ENCODE results near the gene IMP3.

DNA sequence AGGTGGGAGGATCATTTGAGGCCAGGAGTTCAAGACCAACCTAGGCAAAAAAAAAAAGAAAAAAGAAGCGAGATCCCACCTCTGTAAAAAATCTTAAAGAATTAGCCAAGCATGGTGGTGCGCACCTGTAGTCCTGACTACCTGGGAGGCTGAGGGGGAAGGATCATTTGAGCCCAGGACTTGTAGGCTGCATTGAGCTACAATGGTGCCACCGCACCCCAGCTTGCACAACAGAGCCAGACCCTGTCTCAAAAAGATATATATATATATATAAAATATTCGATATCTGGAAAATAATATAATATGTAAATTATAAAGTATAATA, 1.1 kb upstream of the IMP3 start:
- TF ChIP-seq, protein P1, sequence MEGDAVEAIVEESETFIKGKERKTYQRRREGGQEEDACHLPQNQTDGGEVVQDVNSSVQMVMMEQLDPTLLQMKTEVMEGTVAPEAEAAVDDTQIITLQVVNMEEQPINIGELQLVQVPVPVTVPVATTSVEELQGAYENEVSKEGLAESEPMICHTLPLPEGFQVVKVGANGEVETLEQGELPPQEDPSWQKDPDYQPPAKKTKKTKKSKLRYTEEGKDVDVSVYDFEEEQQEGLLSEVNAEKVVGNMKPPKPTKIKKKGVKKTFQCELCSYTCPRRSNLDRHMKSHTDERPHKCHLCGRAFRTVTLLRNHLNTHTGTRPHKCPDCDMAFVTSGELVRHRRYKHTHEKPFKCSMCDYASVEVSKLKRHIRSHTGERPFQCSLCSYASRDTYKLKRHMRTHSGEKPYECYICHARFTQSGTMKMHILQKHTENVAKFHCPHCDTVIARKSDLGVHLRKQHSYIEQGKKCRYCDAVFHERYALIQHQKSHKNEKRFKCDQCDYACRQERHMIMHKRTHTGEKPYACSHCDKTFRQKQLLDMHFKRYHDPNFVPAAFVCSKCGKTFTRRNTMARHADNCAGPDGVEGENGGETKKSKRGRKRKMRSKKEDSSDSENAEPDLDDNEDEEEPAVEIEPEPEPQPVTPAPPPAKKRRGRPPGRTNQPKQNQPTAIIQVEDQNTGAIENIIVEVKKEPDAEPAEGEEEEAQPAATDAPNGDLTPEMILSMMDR (IDR thresholded peaks at IDR 0.05), result no peak
- no peak for TF ChIP-seq POLR2AphosphoS5 (IDR thresholded peaks at IDR 0.05)

Measured in sigmoid colon (tissue), 4 donors.